Effector memory CD8-positive, alpha-beta T cell (primary cell): ENCODE data around the gene ZCCHC2.

Source experiments
- ATAC-seq: fragments of 150-1000 bp; cut with Tn5 transposase; replicated peaks from 2 replicates; pipeline ENCODE4 v1.10.0; 2021; ENCODE audit warnings: mild to moderate bottlenecking, moderate library complexity
- DNase-seq, 3 experiments: peaks; one replicate each; pipeline ENCODE4 v3.0.0; 2021
- H3K27ac Mint-ChIP-seq, 2 donors: one replicate each; pipeline ENCODE4 v1.8.0; 2022; ENCODE audit warnings: mild to moderate bottlenecking in 2 of 2, mixed read lengths in 2 of 2, moderate library complexity in 2 of 2
- H3K27me3 Mint-ChIP-seq, 2 donors: one replicate each; pipeline ENCODE4 v1.8.0; 2022; ENCODE audit warnings: mixed read lengths in 2 of 2
- H3K36me3 Mint-ChIP-seq: one replicate; pipeline ENCODE4 v1.8.0; 2022; ENCODE audit warnings: mild to moderate bottlenecking, moderate library complexity, mixed read lengths; ENCODE audit not compliant: insufficient read depth
- H3K4me1 Mint-ChIP-seq, 2 donors: one replicate each; pipeline ENCODE4 v1.8.0; 2022; ENCODE audit warnings: low read depth in 2 of 2, mixed read lengths in 2 of 2
- H3K4me3 Mint-ChIP-seq, 2 donors: one replicate each; pipeline ENCODE4 v1.8.0; 2022; ENCODE audit warnings: mild to moderate bottlenecking in 2 of 2, mixed read lengths in 2 of 2, moderate library complexity in 2 of 2
- H3K9me3 Mint-ChIP-seq, 2 donors: one replicate each; pipeline ENCODE4 v1.8.0; 2022; ENCODE audit warnings: mixed read lengths in 2 of 2

The ZCCHC2 gene

DNA sequence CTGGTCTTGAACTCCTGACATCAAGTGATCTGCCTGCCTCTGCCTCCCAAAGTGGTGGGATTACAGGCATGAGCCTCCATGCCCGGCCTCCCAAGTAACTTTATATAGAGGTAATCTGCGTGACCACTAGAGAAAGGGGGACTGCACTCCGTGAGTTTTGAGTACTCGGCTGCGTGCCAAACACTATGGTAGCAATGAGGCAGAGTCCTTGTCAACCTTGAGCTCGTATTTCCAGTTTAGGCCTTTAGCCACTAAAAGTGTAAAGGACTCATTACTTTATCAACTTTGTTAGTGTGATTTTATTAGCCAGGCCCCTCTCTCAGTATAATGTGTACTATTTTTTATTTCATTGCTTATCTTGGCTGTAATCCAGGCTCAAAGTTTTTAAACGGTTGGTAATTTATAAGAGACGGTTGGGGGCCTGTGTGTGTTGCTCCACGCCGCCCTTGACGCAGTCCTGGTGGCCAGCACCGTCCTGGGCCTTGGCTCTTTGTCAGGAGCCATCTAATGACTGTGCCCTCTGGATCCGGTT is 56.2 kb downstream of the ZCCHC2 start:
- no peak for ATAC-seq
- Mint-ChIP-seq H3K27me3 (no peaks in the 10 kb centered on the region), H3K4me1 (peaks cover 5 to 22% of the 10 kb centered on the region in 2 donors), H3K27ac (no peak overlapping the region), H3K9me3 (no peaks in the 10 kb centered on the region), H3K36me3 (peaks cover 40% of the 10 kb centered on the region), H3K4me3 (no peak overlapping the region)
- no peak for DNase-seq

DNA sequence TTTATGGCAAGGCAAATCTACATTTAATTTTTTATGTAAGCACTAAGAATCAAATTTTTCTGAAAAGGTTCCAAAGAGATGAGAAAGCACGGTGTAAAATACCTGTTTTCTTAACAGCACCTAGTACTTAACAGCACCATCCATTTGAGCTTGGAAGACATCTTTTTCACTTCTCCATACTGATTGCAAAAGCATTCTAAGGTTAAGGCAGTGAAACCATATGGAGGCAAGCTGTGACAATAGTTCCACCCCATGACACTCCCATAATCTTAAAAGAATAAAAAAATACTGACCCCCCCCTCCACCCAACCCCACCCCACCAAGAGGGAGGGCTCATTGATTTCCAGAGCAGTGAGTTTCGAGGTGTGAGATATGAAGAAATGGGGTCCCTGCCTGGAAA is 60.6 kb downstream of the ZCCHC2 start:
- no peaks in the 10 kb centered on the region for H3K27me3 Mint-ChIP-seq
- H3K4me1 Mint-ChIP-seq = peaks cover 19 to 21% of the 10 kb centered on the region in 2 donors
- no peak for DNase-seq
- no peak overlapping the region for H3K4me3 Mint-ChIP-seq
- ATAC-seq = no peak
- no peaks in the 10 kb centered on the region for H3K9me3 Mint-ChIP-seq
- H3K27ac Mint-ChIP-seq = peak overlapping the region in 1 of 2 donors; percentile 52
- peaks cover 21% of the 10 kb centered on the region for H3K36me3 Mint-ChIP-seq

DNA sequence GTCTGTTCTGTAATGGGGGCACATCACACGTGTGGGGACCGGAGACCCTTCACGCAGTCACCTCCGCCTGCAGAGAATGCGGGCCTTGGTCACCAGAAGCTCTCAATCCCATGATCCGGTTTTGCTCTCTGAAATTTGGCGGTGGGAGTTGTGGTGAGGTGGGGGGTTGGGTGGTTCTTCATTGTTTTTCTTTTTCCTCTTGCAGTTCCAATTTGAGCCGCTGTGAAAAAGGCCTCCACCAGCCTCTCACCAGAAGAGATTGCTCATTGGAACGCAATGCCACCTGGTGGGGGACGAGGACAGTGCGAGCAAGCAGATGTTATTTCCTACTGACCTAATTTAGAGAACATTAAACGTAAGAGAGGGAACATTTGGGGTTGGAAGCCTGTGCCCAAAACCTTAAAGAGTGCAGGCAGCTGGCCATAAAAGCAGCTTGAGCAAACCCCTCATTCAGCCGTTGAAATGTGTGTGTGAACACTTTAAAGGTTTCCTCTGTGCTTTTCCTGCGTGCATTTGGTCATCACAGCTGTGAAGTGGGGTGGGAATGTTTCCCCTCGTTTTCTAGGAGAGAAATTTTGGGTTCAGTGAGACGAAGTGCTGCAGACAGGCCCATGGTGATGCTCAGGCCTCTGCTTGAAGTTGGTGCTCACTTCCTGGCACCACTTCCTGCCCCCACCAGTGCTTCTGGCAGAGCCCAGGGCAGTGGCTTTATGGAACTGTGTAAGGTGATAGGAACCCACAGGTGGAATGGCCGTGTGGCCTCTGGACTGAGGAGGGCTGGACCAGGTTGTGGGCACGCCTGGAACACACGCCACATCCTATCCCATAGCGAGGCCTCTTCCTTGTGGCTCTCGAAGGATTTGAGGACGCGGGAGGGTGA is 61.7 kb downstream of the ZCCHC2 start:
- Mint-ChIP-seq H3K4me1 (peaks cover 19 to 21% of the 10 kb centered on the region in 2 donors), H3K27me3 (no peaks in the 10 kb centered on the region), H3K9me3 (no peaks in the 10 kb centered on the region), H3K36me3 (peaks cover 21% of the 10 kb centered on the region), H3K27ac (peak overlapping the region; percentile 44 to 79), H3K4me3 (peak overlapping the region; percentile 44 to 67)
- peak; percentile 80 to 87 (median 82) for DNase-seq
- peak; percentile 94 for ATAC-seq

DNA sequence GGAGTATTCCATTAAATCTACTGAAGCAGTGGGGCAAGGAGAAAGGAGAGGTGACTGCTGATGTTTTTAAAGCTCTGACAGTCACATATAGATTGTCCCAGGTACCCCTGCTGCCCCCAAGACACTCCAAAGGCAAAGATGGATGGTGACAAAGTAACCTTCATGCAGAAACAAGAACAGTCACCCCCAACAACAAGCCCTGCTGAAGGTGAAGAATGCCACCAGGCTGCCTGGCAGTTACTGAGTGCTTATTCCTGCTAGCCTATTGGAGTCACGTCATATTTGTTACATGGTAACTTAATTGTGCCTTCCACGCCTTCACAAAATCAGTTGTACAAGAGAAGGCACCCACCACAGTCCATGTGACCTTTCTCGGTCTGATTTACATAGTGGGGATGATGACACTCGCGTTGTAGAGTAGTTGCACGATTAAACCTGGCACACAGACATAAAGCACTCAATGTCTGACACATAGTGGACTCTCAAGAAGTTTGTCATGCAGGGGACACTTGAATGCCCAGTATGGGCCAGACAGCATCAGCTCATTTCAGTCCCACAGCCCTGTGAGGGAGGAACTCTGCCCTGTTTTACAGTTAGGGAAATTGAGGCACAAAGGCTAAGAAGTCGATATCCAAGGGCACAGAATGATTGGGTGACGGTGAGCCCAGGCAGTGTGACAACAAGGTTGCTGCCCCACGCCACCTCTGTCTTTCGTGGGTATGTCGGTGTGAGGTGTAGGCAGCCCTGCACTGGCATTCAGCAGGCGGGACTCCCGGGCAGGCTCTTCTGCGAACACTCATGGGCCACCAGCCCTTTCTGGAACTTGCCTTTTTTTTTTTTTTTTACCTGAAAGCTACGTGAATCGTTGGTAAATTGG is 62.7 kb downstream of the ZCCHC2 start:
- ATAC-seq = no peak
- H3K27ac Mint-ChIP-seq = peak overlapping the region; percentile 56 to 81
- peaks cover 13% of the 10 kb centered on the region for H3K36me3 Mint-ChIP-seq
- peaks cover 19 to 21% of the 10 kb centered on the region in 2 donors for H3K4me1 Mint-ChIP-seq
- DNase-seq = no peak
- H3K4me3 Mint-ChIP-seq = peak overlapping the region; percentile 61 to 63
- no peaks in the 10 kb centered on the region for H3K27me3 Mint-ChIP-seq
- no peaks in the 10 kb centered on the region for H3K9me3 Mint-ChIP-seq

DNA sequence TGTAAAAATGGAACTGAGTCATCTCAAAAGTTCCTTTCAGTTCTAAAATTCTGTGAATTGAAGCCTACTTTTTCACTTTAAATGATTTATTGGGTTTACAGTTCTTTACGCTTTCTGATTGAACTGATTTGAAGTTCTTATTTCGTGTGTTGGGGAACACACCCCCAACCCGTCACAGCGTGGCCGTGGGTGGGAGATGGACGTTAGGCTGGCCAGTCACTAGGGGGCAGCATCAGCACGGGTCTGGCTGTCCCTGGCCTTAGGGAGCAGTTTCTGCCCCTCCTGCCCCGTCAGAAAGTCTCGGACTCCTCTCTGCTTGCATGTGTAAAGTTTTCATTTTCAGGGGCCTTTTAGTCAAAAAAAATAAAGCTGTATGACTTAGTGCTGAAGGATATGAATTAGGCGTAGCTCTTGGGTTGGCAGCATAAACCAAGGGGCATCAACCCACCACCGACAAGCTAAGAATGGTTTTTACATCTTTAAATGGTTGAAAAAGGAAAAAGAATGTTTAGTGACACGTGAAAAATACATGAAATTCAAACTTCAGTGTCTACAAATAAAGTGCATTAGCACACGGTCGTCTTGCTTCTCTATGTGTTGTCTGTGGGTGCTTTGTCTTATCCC is 63.4 kb downstream of the ZCCHC2 start:
- ATAC-seq (peak; percentile 39), DNase-seq (peak; percentile 32 to 34 (median 33))
- no peaks in the 10 kb centered on the region for H3K27me3 Mint-ChIP-seq
- H3K27ac Mint-ChIP-seq = peak overlapping the region; percentile 56 to 81
- H3K9me3 Mint-ChIP-seq = no peaks in the 10 kb centered on the region
- peaks cover 13% of the 10 kb centered on the region for H3K36me3 Mint-ChIP-seq
- H3K4me3 Mint-ChIP-seq = peak overlapping the region; percentile 61 to 63
- H3K4me1 Mint-ChIP-seq = peaks cover 19 to 21% of the 10 kb centered on the region in 2 donors

DNA sequence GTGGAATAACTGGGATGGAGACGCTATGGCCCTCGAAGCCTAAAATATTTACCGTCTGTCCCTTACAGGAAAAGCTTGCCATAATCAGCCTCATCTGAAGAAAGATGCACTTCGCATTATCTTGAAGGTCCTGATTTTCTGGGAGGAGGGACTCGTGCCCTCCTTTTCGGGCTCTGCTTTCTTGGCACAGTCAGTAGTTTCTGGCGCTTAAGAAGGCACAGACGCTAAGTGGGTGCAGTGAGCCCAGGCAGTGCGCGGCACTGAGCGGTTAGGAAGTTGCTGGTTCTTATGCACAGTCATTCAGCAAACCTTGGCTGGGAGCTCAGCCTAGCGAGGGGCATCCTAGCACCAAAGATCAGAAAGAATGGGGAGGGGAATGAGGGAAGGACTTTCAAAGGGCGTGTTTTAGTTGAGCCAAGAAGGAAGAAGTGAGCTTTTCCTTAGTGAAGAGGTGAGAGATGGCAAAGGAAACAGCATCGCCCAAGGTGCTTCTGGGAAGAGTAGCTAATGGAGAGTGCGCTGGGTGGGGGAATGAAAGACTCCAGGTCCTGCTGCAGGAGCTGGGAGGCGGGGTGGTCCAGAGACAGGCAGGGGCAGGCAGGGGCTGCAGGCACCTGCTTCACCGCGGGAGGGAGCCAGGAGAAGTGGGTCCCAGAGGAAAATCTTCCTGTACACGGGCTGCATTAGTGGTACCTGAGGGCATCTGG is 64.1 kb downstream of the ZCCHC2 start:
- peaks cover 17 to 21% of the 10 kb centered on the region in 2 donors for H3K4me1 Mint-ChIP-seq
- no peak for ATAC-seq
- H3K36me3 Mint-ChIP-seq = peaks cover 13% of the 10 kb centered on the region
- peak overlapping the region in 1 of 2 donors; percentile 56 for H3K27ac Mint-ChIP-seq
- DNase-seq = no peak
- H3K4me3 Mint-ChIP-seq = no peak overlapping the region
- H3K9me3 Mint-ChIP-seq = no peaks in the 10 kb centered on the region
- no peaks in the 10 kb centered on the region for H3K27me3 Mint-ChIP-seq

DNA sequence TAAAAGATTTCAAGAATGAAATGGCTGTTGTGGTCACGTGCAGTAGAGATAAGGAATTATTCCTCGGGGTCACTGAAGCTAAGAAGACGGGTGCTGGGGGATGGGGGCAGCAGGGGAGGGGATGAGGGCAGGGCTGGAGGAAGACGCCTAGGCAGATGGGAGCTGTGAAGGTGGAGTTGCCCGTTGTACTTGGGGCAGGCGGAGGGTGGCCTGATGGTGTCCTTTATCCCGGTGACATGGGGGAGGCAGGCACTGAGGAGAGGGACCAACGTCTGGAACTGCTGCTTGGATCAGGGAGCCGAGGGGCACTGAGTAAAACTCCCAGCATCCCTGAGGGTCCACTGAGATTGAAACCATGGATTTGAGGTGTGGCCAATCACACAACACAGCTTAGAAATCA is 64.9 kb downstream of the ZCCHC2 start:
- Mint-ChIP-seq H3K27ac (no peak overlapping the region), H3K36me3 (peaks cover 8% of the 10 kb centered on the region), H3K27me3 (no peaks in the 10 kb centered on the region), H3K4me1 (peaks cover 15 to 21% of the 10 kb centered on the region in 2 donors), H3K4me3 (no peak overlapping the region), H3K9me3 (no peaks in the 10 kb centered on the region)
- DNase-seq (no peak), ATAC-seq (no peak)

DNA sequence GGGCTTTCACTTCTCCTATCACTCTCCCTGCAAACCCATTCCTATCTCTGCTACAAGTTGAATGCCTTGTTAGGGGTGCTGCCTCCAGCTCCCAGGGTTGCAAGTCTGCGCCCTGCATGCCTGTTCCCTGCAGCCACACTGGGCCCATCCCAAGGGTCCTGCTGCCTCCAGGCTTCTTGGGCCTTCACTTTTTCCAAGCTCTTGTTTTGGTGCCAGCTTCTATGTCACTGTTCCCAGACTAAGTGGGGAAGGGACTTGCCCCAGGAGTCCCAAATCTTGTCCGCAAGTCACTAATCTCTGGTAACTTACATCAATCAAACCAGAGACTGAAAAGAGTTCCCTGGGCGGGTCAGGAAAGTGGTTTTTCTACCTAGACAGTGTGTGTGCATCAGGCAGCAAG is 65.4 kb downstream of the ZCCHC2 start:
- Mint-ChIP-seq H3K36me3 (peaks cover 8% of the 10 kb centered on the region), H3K4me3 (no peak overlapping the region), H3K9me3 (no peaks in the 10 kb centered on the region), H3K27me3 (no peaks in the 10 kb centered on the region), H3K27ac (no peak overlapping the region), H3K4me1 (peaks cover 15 to 21% of the 10 kb centered on the region in 2 donors)
- ATAC-seq (no peak), DNase-seq (no peak)

DNA sequence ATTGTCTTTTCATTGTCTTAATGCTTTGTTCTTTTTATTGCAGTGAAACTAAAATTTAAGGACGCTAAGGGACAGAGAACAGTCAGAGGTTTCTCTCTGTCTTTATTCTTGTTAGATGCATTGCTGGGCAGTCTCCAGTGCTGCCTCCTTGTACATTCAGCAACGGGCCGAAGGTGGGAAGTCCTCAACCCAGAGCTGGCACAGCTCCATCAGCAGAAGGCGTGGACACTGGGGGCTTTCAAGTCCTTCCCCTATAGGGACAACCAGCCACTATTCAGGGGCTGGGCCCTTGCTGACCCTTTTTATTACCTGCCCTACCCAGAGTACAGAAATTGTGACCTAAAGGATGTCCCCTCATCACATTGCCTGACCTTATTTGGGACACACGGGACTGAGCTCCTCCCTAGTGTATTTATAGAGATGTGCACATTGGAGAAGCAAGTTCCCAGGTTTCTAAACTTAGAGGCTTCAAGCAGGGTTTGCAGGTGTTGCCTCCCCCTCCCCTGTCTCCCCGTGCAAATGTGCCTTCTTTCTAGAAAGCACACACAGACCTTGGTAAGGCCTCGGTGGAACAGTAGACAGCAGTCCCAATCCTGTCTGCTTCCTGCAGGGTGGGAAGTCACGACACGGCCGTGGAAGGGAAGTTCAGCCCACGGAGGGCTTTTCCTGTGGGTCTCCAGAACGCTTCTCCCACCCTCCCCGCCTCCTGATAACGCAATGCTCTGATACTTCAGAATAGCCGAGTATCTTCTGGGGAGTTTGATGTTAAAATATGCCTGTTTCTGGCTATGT is 68.2 kb downstream of the ZCCHC2 start:
- Mint-ChIP-seq H3K4me3 (no peak overlapping the region), H3K4me1 (peaks cover 3% of the 10 kb centered on the region in 2 donors), H3K27ac (no peak overlapping the region), H3K36me3 (no peaks in the 10 kb centered on the region), H3K9me3 (no peaks in the 10 kb centered on the region), H3K27me3 (no peaks in the 10 kb centered on the region)
- ATAC-seq (no peak), DNase-seq (no peak)

DNA sequence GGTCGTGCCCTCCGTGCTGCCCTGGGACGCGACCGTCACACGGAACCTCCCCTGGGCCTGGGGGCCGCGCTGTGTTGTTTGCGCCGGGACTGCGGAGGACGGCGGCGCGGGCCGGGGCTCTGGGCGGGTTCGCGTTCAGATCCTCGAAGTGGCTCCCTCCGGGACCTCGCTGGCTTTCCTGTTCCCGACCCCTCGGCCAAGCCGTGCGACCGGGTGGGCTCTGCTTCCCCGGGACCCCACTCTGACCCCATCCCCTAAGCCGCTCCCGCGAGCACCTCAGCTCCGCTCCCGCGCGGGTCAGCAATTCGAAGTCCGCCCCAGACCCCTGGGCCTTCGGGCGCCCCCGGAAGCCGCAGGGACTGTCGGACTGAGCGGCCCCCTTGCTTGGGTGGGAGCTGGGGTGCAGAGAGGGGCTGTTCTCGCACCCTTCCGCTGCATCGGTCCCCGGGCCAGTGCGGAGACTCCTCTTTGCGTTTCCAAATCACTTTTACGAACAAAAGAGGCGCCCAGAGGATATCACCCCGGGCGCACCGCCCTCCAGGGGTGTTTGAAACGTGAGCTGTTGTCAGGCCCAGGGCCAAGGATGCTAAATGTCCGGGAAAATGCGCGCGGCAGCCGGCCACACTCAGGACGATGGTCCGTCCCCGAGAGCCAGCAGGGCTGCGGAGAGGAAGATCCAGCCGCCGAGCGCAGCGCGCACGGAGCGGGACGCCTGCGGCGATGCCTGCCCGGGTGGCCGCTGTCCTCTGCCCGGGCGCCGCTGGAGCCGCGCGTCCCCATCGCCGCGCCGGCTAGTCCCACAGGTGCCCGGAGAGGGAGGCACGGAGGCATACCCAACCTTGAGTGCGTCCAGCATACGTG is 73.5 kb downstream of the ZCCHC2 start:
- H3K4me1 Mint-ChIP-seq = peaks cover 0 to 5% of the 10 kb centered on the region in 2 donors
- no peaks in the 10 kb centered on the region for H3K9me3 Mint-ChIP-seq
- H3K27ac Mint-ChIP-seq = no peak overlapping the region
- DNase-seq (no peak), ATAC-seq (no peak)
- no peaks in the 10 kb centered on the region for H3K36me3 Mint-ChIP-seq
- H3K4me3 Mint-ChIP-seq = no peak overlapping the region
- H3K27me3 Mint-ChIP-seq = peaks cover 43 to 50% of the 10 kb centered on the region in 2 donors

DNA sequence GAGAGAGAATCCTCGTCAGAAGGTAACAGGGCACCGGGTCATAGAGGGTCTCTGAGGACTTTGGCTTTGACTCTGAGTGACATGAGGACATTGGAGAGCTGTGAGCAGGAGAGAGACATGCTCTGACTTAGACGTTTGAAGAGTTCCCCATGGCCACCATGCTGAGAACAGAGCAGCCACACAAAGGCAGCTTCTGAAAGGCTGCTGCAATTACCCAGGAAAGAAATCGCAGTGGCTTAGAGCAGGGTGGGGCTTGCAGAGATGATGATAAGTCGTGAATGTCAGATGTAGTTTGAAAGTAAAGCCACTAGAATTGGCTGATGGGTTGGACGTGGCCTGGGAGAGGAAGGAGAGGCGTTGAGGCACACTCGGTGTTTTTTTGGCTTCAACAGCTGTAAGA is 79.0 kb downstream of the ZCCHC2 start:
- peaks cover 0 to 5% of the 10 kb centered on the region in 2 donors for H3K4me1 Mint-ChIP-seq
- no peak overlapping the region for H3K27ac Mint-ChIP-seq
- H3K4me3 Mint-ChIP-seq = no peak overlapping the region
- peaks cover 73 to 75% of the 10 kb centered on the region in 2 donors for H3K27me3 Mint-ChIP-seq
- no peak for ATAC-seq
- no peak for DNase-seq
- no peaks in the 10 kb centered on the region for H3K36me3 Mint-ChIP-seq
- no peaks in the 10 kb centered on the region for H3K9me3 Mint-ChIP-seq
